K562 (cell line): ENCODE results near the gene CLDN7. TPM values are rescaled to one million over a fixed set of nuclear protein-coding genes. Genes with fewer than 3 reads are reported as not detected.

Experiments
- ATF6 ChIP-seq: sonication (generic); formaldehyde crosslinking; IDR thresholded peaks from 2 replicates; pipeline ENCODE4 v1.4.0; 2020; ENCODE audit warnings: mild to moderate bottlenecking, missing genetic modification reagents
- CAMTA2 ChIP-seq: fragments of 250-450 bp; sonication (Bioruptor Pico); conservative IDR thresholded peaks from 2 replicates; pipeline ENCODE4 v1.5.1; 2022
- CGGBP1 ChIP-seq: fragments of 250-450 bp; sonication (Bioruptor Pico); IDR thresholded peaks from 2 replicates; pipeline ENCODE4 v1.9.0; 2021; ENCODE audit warnings: mild to moderate bottlenecking
- FOXA1 ChIP-seq: fragments of 450-650 bp; IDR thresholded peaks from 2 replicates; pipeline ENCODE4 v1.6.1; 2016; ENCODE audit warnings: mild to moderate bottlenecking, borderline replicate concordance
- HOMEZ ChIP-seq: fragments of 250-450 bp; sonication (Bioruptor Pico); IDR thresholded peaks from 2 replicates; pipeline ENCODE4 v1.4.0; 2020; ENCODE audit warnings: mild to moderate bottlenecking, moderate library complexity
- ILF3 ChIP-seq: fragments of 450-650 bp; IDR thresholded peaks from 2 replicates; pipeline ENCODE4 v1.6.1; 2018; ENCODE audit warnings: antibody characterized with exemption, mild to moderate bottlenecking, moderate library complexity, borderline replicate concordance
- JUN ChIP-seq, 2 experiments: sonication (generic) in 1 of 2; formaldehyde crosslinking in 1 of 2; IDR thresholded peaks; 2 replicates each; pipeline versions ENCODE4 v1.6.1 to v1.8.0; 2012 to 2022; ENCODE audit warnings: borderline replicate concordance in 2 of 2, mild to moderate bottlenecking in 2 of 2, improper control_type of control experiment in 1 of 2, low read depth in 1 of 2, low read length in 1 of 2, missing genetic modification reagents in 1 of 2
- KHSRP ChIP-seq: fragments of 450-650 bp; IDR thresholded peaks from 2 replicates; pipeline ENCODE4 v1.6.1; 2017
- L3MBTL2 ChIP-seq: fragments of 450-650 bp; IDR thresholded peaks from 2 replicates; pipeline ENCODE4 v1.6.1; 2016; ENCODE audit warnings: mild to moderate bottlenecking, moderate library complexity
- NCOA4 ChIP-seq: fragments of 450-650 bp; IDR thresholded peaks from 2 replicates; pipeline ENCODE4 v1.6.1; 2018; ENCODE audit warnings: mild to moderate bottlenecking; ENCODE audit not compliant: partially characterized antibody
- NFIC ChIP-seq: fragments of 450-650 bp; IDR thresholded peaks from 2 replicates; pipeline ENCODE4 v1.6.1; 2017; ENCODE audit warnings: mild to moderate bottlenecking, inconsistent platforms
- PURB ChIP-seq: sonication (generic); formaldehyde crosslinking; IDR thresholded peaks from 2 replicates; pipeline ENCODE4 v1.9.0; 2021; ENCODE audit warnings: low read depth, mild to moderate bottlenecking, missing genetic modification reagents
- RFX1 ChIP-seq: fragments of 450-650 bp; IDR thresholded peaks from 2 replicates; pipeline ENCODE4 v1.6.1; 2016; ENCODE audit warnings: mild to moderate bottlenecking, moderate library complexity
- SUPT5H ChIP-seq: fragments of 450-650 bp; IDR thresholded peaks from 2 replicates; pipeline ENCODE4 v1.6.1; 2016
- TEAD2 ChIP-seq: fragments of 450-650 bp; IDR thresholded peaks from 2 replicates; pipeline ENCODE4 v1.6.1; 2016; ENCODE audit warnings: missing genetic modification characterization, control low read depth, missing compliant biosample characterization
- TGIF2 ChIP-seq: sonication (generic); formaldehyde crosslinking; IDR thresholded peaks from 2 replicates; pipeline ENCODE4 v1.8.1; 2022; ENCODE audit warnings: mild to moderate bottlenecking, missing genetic modification reagents, moderate library complexity
- ZNF143 ChIP-seq: sonication (generic); formaldehyde crosslinking; IDR thresholded peaks from 2 replicates; pipeline ENCODE4 v1.9.0; 2022; ENCODE audit warnings: mild to moderate bottlenecking, missing genetic modification reagents
- ZNF253 ChIP-seq: fragments of 250-450 bp; sonication (Bioruptor Pico); conservative IDR thresholded peaks from 2 replicates; pipeline ENCODE4 v1.6.1; 2021; ENCODE audit warnings: mild to moderate bottlenecking
- ZNF263 ChIP-seq: sonication (generic); formaldehyde crosslinking; IDR thresholded peaks from 2 replicates; pipeline ENCODE4 v1.8.0; 2022; ENCODE audit warnings: mild to moderate bottlenecking, missing genetic modification reagents, borderline replicate concordance
- ZNF384 ChIP-seq: IDR thresholded peaks from 2 replicates; pipeline ENCODE4 v1.6.1; 2012; ENCODE audit warnings: low read depth, low read length, improper control_type of control experiment
- ZNF511 ChIP-seq: sonication (generic); formaldehyde crosslinking; IDR thresholded peaks from 2 replicates; pipeline ENCODE4 v1.8.0; 2022; ENCODE audit warnings: mild to moderate bottlenecking, missing genetic modification reagents
- polyA plus RNA-seq, 8 experiments: library from polyadenylated mRNA; depleted of rRNA in 4 of 8; stranded (reverse) in 5 of 8; unstranded in 3 of 8; fragments of >200 nt; fragmentation: Nextera tagmentation in 2 of 8; fragmentation: Illumina TruSeq in 1 of 8; extraction: Ambion mirVana in 2 of 8; extraction: Trizol in 1 of 8; gene quantifications; 2 replicates each; pipeline versions ENCODE4 v1.2.1 to v1.2.3, GENCODE V29; 2011 to 2014; ENCODE audit warnings: inconsistent platforms in 1 of 8, missing spikeins in 1 of 8
- total RNA-seq, 7 experiments: library from RNA; depleted of rRNA in 6 of 7; stranded (reverse); fragments of >200 nt in 6 of 7; fragmentation: Illumina TruSeq in 2 of 7; extraction: Trizol in 2 of 7; gene quantifications; 2 replicates each; pipeline versions ENCODE4 v1.2.1 to v1.2.3, GENCODE V29; 2011 to 2021; ENCODE audit warnings: low replicate concordance in 1 of 7
- TF ChIP-seq, protein P1 (sequence below): fragments of 250-450 bp; sonication (Bioruptor Pico); IDR thresholded peaks from 2 replicates; pipeline ENCODE4 v1.5.1; 2021; ENCODE audit warnings: mild to moderate bottlenecking
- TF ChIP-seq, protein P2 (sequence below): sonication (generic); formaldehyde crosslinking; IDR thresholded peaks from 2 replicates; pipeline ENCODE4 v1.8.0; 2022; ENCODE audit warnings: missing genetic modification reagents, mild to moderate bottlenecking, borderline replicate concordance

CLDN7 gene
- total and polyA plus RNA-seq, 9 of the 15 experiments (the other 6 are each of a cell fraction or from before 2014, with no cell fraction given) = 2.2 to 14.5 (median 7.6) TPM

GRCh38 chr17:7251661-7252175, 10.6 kb downstream of the CLDN7 start, which contains the start of gene CTDNEP1 (continued):
- TF ChIP-seq RFX1 = no peak
- TF ChIP-seq ZNF263 (CRISPR knock-in tag) = no peak
- TF ChIP-seq ILF3 = no peak
- no peak for TF ChIP-seq JUN (IDR thresholded peaks at IDR 0.05; ENCODE audit: borderline replicate concordance, low read depth, low read length)
- no peak for TF ChIP-seq JUN (CRISPR knock-in tag; IDR thresholded peaks at IDR 0.05; ENCODE audit: borderline replicate concordance)
- TF ChIP-seq L3MBTL2 = no peak
- no peak for TF ChIP-seq ZNF253 (CRISPR knock-in tag)
- TF ChIP-seq TEAD2 (tag) = no peak
- no peak for TF ChIP-seq CAMTA2 (CRISPR knock-in tag)
- TF ChIP-seq SUPT5H = no peak; the same call in 1 of the 2 replicates
- no peak for TF ChIP-seq PURB (CRISPR knock-in tag)
- TF ChIP-seq, protein P1, sequence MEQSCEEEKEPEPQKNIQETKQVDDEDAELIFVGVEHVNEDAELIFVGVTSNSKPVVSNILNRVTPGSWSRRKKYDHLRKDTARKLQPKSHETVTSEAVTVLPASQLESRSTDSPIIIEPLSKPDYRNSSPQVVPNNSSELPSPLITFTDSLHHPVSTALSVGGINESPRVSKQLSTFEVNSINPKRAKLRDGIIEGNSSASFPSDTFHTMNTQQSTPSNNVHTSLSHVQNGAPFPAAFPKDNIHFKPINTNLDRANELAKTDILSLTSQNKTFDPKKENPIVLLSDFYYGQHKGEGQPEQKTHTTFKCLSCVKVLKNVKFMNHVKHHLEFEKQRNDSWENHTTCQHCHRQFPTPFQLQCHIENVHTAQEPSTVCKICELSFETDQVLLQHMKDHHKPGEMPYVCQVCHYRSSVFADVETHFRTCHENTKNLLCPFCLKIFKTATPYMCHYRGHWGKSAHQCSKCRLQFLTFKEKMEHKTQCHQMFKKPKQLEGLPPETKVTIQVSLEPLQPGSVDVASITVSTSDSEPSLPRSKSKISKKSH (CRISPR knock-in tag) = no peak
- no peak for TF ChIP-seq ZNF511 (CRISPR knock-in tag)
- TF ChIP-seq ATF6 (CRISPR knock-in tag) = no peak
- no peak for TF ChIP-seq ZNF143 (CRISPR knock-in tag)
- TF ChIP-seq NFIC = no peak
- no peak for TF ChIP-seq ZNF384
- TF ChIP-seq CGGBP1 (CRISPR knock-in tag) = 0 out of 2 replicates have a peak, but pooled peaks have one; percentile 71
- no peak for TF ChIP-seq FOXA1
- TF ChIP-seq KHSRP = no peak
- no peak for TF ChIP-seq NCOA4
- TF ChIP-seq, protein P2, sequence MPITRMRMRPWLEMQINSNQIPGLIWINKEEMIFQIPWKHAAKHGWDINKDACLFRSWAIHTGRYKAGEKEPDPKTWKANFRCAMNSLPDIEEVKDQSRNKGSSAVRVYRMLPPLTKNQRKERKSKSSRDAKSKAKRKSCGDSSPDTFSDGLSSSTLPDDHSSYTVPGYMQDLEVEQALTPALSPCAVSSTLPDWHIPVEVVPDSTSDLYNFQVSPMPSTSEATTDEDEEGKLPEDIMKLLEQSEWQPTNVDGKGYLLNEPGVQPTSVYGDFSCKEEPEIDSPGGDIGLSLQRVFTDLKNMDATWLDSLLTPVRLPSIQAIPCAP (CRISPR knock-in tag) = no peak
- TF ChIP-seq TGIF2 (CRISPR knock-in tag) = no peak
- TF ChIP-seq HOMEZ = no peak
